HG03139 (cell line): Measurements from ENCODE around the gene STK32C.
A peak's percentile ranks its signal among the peaks of the same experiment; 100 is the strongest.
"Not testable (repeated sequence)": the region's sequence is repeated elsewhere in the genome, so short reads cannot be mapped to it uniquely, and the experiment has no call there.

Experiments used
- ATAC-seq: cut with Tn5 transposase; IDR thresholded peaks from one replicate; pipeline ENCODE4 v1.9.1; 2021; ENCODE audit not compliant: unreplicated experiment

The STK32C gene

DNA sequence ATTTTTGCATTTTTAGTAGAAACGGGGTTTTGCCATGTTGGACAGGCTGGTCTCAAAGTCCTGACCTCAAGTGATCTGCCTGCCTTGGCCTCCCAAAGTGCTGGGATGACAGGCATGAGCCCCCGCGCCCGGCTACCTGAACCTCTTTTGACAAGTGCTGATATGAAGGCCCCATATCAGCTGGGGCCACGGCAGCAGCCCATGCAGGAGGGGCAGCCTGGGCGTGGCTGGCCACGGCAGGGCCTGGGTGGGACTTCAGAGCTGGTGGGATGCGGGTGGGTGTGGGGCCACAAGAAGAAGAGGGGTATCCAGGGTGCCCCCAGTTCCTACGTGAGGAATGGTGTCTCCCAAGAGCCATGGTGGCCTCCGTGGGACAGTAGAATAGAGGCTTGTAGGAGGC, 31.1 kb upstream of the STK32C start:
- ATAC-seq = no peak

- not testable (repeated sequence) for ATAC-seq
Observed at GRCh38 chr10:132337854-132338253, 30.1 kb upstream of the STK32C start.

GRCh38 chr10:132336919-132337407, 29.2 kb upstream of the STK32C start:
- ATAC-seq = no peak

- ATAC-seq = no peak
Observed at GRCh38 chr10:132336064-132336746, 28.5 kb upstream of the STK32C start.

DNA sequence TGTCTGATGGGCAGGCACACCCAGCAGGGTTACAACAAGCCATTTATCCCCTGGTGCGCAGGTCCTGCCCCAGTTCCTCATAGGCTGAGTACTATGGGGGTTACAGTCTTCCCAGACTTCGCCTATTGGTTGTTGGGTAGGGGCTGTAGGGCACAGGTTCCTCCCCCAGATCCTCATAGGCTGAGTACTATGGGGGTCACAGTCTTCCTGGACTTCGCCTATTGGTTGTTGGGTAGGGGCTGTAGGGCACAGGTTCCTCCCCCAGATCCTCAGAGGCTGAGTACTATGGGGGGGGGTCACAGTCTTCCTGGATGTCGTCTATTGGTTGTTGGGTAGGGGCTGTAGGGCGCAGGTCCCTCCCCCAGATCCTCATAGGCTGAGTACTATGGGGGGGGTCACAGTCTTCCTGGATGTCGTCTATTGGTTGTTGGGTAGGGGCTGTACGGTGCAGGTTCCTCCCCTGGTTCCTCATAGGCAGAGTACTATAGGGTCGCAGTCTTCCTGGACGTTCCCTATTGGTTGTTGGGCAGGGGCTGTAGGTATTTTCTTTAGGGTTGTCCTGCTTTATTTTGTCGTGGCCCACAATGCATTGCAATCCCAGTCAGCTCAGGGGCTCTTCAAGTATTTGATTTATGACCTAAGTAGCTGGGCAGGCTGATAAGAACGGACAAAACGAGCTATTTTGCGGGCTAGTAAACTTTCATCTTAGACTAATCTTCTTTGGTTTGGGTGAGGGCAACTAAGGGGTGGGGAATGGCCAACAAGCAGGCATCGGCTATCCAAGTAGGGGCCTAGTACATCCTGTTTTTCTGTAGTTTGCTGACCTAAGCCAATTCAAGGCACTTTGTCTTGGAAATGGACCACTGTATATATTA, 27.7 kb upstream of the STK32C start:
- ATAC-seq = peak; percentile 55

DNA sequence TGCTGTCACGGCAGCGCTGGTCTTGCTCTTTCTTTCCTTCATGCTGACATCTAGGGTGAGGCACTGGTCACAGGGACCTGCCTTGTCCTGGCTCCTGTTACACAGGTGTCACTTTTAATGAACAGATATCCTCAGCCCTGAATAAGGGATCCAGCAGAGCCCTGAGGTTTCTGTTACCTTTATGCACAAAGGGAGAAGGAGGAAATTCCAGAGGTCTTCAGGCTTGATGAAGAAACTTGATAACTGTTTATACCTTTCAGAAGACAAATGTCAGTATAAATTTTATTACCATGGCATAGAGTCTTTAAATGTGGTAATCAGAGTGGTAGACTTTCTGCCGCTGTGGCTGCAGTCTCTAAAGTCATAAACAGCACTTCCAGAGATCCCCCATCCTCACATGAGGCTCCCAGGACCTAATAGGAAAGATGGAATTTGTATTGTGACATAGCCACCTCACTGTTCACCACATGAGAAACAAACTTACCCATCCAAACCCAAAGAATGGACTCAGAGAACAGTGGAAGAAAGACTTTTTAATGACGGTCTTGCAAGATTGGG, 27.0 kb upstream of the STK32C start:
- no peak for ATAC-seq

DNA sequence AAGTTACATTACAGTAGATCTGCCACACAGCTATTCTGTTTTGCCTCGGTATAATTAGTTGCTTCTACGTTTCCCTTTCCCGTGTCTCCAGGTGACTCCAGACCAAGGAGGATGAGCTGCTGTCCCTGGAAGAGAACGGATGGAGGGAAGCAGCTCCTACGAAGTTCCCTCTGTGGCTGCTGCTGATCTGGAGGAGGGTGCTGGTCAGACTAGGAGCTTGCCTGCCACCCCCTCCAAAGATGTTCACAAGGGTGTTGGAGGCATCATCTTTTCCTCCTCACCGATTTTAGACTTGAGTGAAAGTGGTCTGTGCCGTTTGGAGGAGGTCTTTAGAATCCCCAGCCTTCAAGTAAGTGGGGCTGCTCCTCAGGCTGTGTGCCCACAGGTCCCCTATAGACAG, 25.6 kb upstream of the STK32C start:
- no peak for ATAC-seq

DNA sequence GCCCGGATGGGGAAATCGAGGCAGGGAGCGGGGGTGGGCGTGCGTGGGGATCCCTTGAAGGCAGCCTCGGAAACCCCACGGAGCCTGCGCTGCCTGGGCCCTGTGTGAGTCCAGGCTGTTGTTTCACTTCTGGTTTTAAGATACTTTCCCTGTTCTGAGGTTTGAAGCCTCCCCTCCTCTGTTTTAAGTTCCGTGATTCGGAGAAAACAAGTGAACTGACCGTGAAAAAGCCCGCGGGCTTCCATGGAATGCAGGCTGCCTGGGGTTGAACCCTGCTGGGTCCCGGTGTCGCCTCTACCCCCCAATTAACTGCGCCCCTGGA, 24.6 kb upstream of the STK32C start:
- ATAC-seq = peak; percentile 25

DNA sequence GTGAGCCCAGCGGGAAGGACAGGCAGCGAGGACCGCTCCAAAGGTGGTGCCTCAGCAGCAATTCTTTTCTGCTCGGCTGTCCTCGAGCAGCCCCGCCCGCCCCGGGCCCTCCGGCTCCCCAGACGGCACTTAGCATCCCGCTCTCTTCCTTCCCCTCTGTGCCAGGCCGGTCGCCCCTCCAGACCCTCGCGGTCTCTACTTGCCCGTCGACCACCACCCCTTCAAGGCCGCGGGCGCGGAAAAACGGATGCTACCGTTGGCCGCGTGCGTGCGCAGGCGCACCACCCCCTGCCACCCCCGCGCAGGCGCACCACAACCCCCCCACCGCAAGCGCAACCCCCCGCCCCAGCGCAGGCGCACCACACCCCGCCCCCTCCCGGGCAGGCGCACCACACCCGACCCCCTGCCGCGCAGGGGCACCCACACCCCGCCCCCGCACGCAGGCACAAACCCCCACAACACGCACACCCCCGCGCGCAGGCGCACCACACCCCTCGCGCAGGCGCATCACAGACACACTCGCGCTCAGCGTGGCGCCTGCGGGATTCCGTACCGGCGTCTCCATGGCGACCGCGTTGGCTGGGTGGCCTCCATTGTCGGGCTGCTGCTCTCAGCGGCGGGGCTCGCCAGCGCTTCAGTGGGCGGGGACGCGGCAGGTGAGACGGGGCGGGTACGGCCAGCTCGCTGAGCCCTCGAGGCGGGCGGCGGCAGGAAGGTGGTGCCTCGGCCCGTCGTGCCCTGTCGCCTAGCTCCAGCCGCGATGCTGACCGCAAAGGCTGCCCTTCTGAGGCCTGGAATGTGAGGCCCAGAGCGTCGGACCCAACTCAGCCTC, 24.1 kb upstream of the STK32C start, which contains the start of gene LRRC27:
TSS of gene LRRC27 (plus strand) at position 593 of the 832 bp plus-strand sequence. CDS start 1,332 bp downstream, outside the sequence.
- peak; percentile 63 for ATAC-seq

GRCh38 chr10:132330486-132330833, 22.7 kb upstream of the STK32C start:
- ATAC-seq = no peak

DNA sequence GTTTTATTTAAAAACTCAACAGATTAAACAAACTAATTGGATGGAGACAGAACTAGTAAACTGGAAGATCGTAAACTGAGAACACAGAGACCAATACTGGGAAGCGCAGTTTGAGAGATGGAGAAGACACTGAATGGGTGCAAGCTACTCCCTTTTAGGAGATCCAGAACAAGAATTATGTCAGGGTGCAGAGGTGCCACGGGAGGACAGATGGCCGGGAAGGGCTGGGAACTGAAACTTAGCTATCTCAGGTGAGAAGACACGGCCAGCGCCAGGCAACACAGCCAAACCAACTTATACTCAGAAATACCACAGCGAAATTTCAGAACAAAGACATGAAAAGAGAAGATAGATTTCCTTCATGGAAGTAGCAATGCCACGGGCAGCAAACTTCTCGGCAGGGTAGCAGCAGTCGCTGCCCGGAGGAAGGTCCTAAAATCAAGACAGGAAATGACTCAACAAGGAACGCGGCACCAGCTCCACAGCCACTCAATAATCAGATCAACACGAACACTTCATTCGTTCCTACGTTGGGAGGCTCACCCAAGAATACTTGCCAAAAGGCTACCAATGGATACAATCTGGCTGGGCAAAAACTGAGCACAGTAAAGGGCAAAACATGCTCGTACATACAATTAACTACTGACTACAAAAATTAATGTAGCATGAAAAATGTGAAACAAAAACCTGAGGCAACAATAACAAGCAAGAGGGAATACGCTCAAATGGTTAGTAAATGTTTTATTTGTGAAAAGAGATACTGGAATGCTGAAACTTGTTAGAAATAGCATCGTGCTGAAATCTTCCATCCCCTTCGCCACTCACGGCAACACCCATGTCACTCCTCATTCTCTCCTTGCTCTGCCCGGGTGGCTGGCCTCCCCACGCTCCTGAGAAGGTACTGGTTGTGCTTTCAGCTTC, 22.1 kb upstream of the STK32C start:
- ATAC-seq = no peak

DNA sequence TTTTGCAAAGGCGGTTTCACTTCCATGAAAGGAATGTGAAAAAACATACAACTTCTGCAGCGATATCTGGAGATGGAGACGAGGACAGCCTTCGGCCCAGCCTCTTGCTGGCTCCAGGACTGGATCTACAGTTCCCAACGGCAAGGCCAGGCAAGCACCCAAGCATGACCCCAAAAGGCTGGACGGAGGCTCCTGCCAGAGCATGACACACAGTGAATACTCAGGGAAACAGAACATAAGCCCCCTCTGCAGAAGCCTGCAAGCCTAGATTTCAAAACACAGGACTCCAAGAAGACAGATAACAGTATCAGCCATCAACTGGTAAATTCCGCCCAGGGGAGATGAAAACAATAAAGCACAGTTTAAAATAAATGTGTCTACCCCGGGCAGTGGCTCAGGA, 21.0 kb upstream of the STK32C start:
- no peak for ATAC-seq

DNA sequence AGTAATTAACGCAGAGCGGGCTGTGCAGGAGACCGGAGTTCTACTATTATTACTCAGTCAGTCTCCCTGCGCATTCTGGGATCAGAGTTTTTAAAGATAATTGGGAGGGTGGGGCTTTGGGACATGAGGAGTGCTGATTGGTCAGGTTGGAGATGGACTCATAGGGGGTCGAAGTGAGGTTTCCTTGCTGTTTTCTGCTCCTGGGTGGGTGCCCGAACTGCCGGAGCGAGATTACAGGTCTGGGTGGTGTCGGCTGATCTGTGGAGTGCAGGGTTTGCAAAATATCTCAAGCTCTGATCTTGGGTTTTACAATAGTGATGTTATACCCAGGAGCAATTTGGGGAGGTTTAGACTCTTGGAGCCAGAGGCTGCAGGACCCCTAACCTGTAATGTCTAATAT, 20.4 kb upstream of the STK32C start:
- no peak for ATAC-seq

DNA sequence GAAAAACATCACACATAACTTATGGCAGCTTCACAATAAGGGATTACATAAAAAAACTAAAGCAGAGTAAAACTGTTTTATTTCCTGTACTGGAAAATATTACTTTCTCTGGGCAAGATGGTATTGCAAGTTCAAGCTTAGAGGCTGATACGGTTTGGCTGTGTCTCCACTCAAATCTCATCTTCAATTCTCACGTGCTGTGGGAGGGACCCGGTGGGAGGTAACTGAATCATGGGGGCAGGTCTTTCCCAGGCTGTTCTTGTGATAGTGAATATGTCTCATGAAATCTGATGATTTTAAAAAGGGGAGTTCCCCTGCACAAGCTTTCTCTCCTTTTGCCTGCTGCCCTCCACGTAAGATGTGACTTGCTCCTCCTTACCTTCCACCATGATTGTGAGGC, 19.2 kb upstream of the STK32C start:
- no peak for ATAC-seq

GRCh38 chr10:132326344-132326889, 18.7 kb upstream of the STK32C start:
- ATAC-seq = no peak

- ATAC-seq = no peak
Observed at GRCh38 chr10:132324186-132324585, 16.4 kb upstream of the STK32C start.

DNA sequence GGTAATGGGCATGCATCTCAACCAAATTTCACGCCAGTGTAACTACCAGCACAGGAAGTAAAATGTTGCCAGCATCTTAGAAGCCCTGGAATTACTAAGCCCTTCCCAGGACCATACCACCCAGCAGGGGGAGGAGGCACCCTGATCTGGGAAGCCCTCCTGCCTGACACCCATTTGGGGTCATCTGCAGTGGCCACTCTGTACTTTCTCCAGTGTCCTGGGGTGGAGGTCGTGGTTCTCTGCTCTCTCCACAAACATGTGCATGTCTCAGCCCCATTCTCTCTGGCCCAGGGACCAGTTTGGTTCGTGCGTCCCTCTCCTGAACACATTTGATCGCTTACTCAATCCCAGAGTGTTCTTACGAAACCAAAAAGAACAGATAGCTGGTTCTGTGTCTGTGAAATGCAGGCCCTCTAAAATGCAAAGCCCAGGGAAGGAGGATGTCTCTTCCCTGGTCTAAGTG, 14.9 kb upstream of the STK32C start:
- no peak for ATAC-seq

- no peak for ATAC-seq
Observed at GRCh38 chr10:132321726-132322125, 14.0 kb upstream of the STK32C start.

DNA sequence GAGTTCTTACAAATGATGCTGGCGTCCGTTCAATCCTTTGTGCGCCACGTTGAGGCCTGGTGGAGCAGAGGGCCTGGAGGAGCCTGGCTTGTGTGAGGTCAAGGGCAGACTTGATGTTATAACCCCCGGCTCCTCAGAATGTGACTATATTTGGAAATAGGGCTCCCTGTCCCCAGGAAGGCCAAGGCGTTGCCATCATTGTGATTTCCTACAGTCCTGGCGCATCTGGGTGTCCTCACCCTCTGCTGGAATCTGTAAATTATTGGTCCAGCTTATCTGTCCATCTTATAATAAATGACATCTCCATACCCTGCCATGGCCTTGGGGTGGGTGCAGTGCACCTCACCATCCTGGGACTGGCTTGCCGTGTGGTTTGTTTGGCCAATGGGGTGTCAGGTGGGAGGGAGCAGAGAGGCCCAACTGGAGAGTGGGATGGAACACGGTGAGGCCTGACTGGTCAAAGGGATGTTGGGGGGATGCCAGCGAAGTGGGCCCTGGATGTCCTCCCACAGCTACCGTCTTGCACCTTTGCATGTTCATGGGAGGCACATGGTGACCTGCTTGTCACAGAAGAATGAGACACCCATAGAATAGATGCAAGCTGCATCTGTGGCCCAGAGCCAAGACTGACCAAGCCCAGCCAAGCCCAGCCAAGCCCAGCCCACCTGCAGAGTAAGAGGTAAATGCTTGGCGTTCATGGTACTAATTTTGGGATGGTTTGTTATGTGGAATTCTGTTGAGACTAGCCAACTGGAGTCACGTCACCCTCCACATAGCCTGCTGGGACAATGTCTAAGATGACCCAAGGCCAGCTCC, 13.1 kb upstream of the STK32C start:
- no peak for ATAC-seq
